Measurements from ENCODE around the gene UPP1.

DNA sequence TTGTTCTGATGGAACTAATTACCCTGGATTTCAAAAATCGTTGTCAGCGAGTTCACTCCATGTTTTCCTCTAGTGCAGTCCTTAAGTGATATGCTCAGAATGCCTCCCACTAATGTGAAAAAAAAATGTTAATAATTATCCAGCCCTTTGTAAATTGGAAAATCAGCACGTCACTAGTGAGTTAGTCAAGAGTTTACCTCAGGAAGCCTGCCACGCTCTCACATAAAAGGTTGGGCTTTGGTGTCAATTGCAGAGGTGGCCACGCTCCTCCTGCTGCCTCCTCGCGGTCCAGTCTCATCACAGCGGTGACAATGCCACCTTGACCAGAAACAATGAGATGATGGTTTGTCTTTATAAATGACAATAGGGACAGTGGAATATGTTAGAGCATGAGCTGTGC, 22.5 kb downstream of the UPP1 start:
- TF ChIP-seq, protein P1, sequence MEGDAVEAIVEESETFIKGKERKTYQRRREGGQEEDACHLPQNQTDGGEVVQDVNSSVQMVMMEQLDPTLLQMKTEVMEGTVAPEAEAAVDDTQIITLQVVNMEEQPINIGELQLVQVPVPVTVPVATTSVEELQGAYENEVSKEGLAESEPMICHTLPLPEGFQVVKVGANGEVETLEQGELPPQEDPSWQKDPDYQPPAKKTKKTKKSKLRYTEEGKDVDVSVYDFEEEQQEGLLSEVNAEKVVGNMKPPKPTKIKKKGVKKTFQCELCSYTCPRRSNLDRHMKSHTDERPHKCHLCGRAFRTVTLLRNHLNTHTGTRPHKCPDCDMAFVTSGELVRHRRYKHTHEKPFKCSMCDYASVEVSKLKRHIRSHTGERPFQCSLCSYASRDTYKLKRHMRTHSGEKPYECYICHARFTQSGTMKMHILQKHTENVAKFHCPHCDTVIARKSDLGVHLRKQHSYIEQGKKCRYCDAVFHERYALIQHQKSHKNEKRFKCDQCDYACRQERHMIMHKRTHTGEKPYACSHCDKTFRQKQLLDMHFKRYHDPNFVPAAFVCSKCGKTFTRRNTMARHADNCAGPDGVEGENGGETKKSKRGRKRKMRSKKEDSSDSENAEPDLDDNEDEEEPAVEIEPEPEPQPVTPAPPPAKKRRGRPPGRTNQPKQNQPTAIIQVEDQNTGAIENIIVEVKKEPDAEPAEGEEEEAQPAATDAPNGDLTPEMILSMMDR (IDR thresholded peaks at IDR 0.05; ENCODE audit: low read length): no peak
- no peak for TF ChIP-seq EZH2 (IDR thresholded peaks at IDR 0.05; ENCODE audit: borderline replicate concordance, low read length)

Data from OCI-LY1 (cell line).